A673 (cell line): Measurements from ENCODE around the gene TFPI. TPM values are rescaled to one million over a fixed set of nuclear protein-coding genes. Genes with fewer than 3 reads are reported as not detected.

Source experiments
- BruUV-seq: library from RNA; stranded (reverse); fragments of 400-500 nt; replicated peaks from 2 replicates; lab custom pipeline; 2021; lab: Mats Ljungman, UMichigan
- CTCF ChIA-PET: fragments of 300-600 bp; sonication (Branson Sonifier 250); formaldehyde crosslinking; loops from one replicate; lab custom pipeline; 2022; ENCODE audit warnings: antibody characterized with exemption; lab: Charles Lee
- POLR2A ChIA-PET: fragments of 300-600 bp; sonication (Branson Sonifier 250); formaldehyde crosslinking; loops from one replicate; lab custom pipeline; 2022; ENCODE audit warnings: antibody characterized with exemption; ENCODE audit not compliant: low non-redundant PET; lab: Charles Lee
- DNase-seq: peaks from one replicate; pipeline ENCODE4 v3.0.0-alpha.2; 2015; ENCODE audit warnings: low spot score
- H3K27ac ChIP-seq: fragments of 200-600 bp; sonication (generic); 2 replicates; pipeline ENCODE4 v1.5.1; 2016; ENCODE audit warnings: mixed run types, low read depth, mild to moderate bottlenecking, mixed read lengths, antibody characterized with exemption, low read length; ENCODE audit not compliant: poor library complexity, severe bottlenecking
- H3K27me3 ChIP-seq: fragments of 200-600 bp; sonication (generic); replicated peaks from 2 replicates; pipeline ENCODE4 v1.6.1; 2017; ENCODE audit warnings: mixed run types, low read depth, mild to moderate bottlenecking, mixed read lengths, antibody characterized with exemption, low read length; ENCODE audit not compliant: insufficient read depth, poor library complexity
- H3K36me3 ChIP-seq: fragments of 200-600 bp; sonication (generic); 2 replicates; pipeline ENCODE4 v1.6.1; 2016; ENCODE audit warnings: mixed run types, mild to moderate bottlenecking, mixed read lengths, antibody characterized with exemption, low read length; ENCODE audit not compliant: insufficient read depth, poor library complexity, severe bottlenecking
- H3K4me1 ChIP-seq: fragments of 200-600 bp; sonication (generic); 2 replicates; pipeline ENCODE4 v1.6.1; 2017; ENCODE audit warnings: mixed run types, mild to moderate bottlenecking, mixed read lengths, antibody characterized with exemption, low read length; ENCODE audit not compliant: insufficient read depth, poor library complexity, severe bottlenecking
- H3K4me3 ChIP-seq: fragments of 200-600 bp; sonication (generic); 2 replicates; pipeline ENCODE4 v1.5.1; 2016; ENCODE audit warnings: low read depth, mixed run types, mild to moderate bottlenecking, mixed read lengths, low read length; ENCODE audit not compliant: poor library complexity, severe bottlenecking
- H3K9me3 ChIP-seq: fragments of 200-600 bp; sonication (generic); 2 replicates; pipeline ENCODE4 v1.6.1; 2016; ENCODE audit warnings: mixed run types, low read depth, mild to moderate bottlenecking, mixed read lengths, antibody characterized with exemption, low read length; ENCODE audit not compliant: poor library complexity, severe bottlenecking
- EZH2 ChIP-seq: fragments of 200-600 bp; sonication (generic); IDR thresholded peaks from 2 replicates; pipeline ENCODE4 v1.6.1; 2017; ENCODE audit warnings: borderline replicate concordance, low read depth, mild to moderate bottlenecking, mixed read lengths, antibody characterized with exemption, low read length; ENCODE audit not compliant: poor library complexity, severe bottlenecking
- intact Hi-C: fragments of 100-400 bp; cut with micrococcal nuclease; formaldehyde crosslinking; loops from one replicate; pipeline ENCODE4 v1.10.0; 2022; ENCODE audit not compliant: unreplicated experiment
- total RNA-seq: library from RNA; stranded (reverse); gene quantifications from 2 replicates; pipeline ENCODE4 v1.2.3, GENCODE V29; 2021
- TF ChIP-seq, protein P1 (sequence below): fragments of 300-800, 200-600 bp; sonication (generic); conservative IDR thresholded peaks from 2 replicates; pipeline ENCODE4 v1.5.1; 2017; ENCODE audit warnings: low read depth, mild to moderate bottlenecking, antibody characterized with exemption, low read length, moderate library complexity, mixed read lengths

Gene TFPI
- total RNA-seq, 1 experiment from 2014 or later, result 36.3 TPM

DNA sequence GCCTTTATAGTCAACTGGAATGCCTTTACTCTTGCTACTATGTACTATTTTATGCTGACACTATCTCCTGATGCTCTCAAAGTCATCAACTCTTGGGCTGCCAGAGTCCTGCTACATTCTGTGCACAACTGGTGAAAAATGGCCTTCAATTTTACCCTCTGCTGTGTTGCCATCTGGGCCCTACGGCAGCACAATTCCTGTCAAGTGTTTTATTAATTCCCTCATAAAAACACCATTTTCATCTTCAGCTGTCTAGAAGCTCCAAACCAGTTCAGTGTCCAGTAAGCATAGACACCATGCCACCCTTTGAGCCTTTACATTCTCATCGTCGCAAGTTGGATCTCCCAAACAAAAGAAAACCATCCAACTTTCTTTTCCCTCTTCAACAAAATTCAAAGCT is 132.7 kb downstream of the TFPI start:
- CTCF ChIA-PET, result no interaction called here
- no TSS peak for BruUV-seq
- TF ChIP-seq, protein P1, sequence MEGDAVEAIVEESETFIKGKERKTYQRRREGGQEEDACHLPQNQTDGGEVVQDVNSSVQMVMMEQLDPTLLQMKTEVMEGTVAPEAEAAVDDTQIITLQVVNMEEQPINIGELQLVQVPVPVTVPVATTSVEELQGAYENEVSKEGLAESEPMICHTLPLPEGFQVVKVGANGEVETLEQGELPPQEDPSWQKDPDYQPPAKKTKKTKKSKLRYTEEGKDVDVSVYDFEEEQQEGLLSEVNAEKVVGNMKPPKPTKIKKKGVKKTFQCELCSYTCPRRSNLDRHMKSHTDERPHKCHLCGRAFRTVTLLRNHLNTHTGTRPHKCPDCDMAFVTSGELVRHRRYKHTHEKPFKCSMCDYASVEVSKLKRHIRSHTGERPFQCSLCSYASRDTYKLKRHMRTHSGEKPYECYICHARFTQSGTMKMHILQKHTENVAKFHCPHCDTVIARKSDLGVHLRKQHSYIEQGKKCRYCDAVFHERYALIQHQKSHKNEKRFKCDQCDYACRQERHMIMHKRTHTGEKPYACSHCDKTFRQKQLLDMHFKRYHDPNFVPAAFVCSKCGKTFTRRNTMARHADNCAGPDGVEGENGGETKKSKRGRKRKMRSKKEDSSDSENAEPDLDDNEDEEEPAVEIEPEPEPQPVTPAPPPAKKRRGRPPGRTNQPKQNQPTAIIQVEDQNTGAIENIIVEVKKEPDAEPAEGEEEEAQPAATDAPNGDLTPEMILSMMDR, result no peak
- TF ChIP-seq EZH2, result no peak
- intact Hi-C loops, result no loop called here
- Histone ChIP-seq H3K4me1 (peaks cover 34% of the 10 kb centered on the region), H3K27ac (no peak overlapping the region), H3K36me3 (no peaks in the 10 kb centered on the region), H3K27me3 (no peaks in the 10 kb centered on the region), H3K4me3 (no peak overlapping the region), H3K9me3 (no peaks in the 10 kb centered on the region)
- POLR2A ChIA-PET, result no interaction called here
- DNase-seq, result no peak

DNA sequence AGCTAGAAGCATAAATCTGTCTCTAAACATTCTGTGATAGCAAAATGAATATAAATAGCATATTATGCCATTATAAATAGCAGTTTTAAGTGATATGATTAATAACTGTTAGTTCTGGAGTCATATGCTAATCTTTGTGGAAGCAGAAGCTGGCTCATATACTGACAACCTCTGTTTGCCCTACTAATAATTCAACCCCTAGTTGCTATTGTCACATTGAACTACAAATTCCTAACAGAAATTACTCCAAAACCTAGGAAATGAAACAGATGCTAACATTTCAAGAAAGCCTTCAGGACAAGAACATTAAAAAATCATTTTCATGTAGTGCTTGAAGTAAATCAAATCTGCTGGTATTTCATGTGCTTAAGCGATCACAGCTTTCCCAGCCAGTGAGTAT is 134.4 kb downstream of the TFPI start:
- intact Hi-C loops, result no loop called here
- Histone ChIP-seq H3K9me3 (no peaks in the 10 kb centered on the region), H3K27me3 (no peaks in the 10 kb centered on the region), H3K4me3 (no peak overlapping the region), H3K36me3 (no peaks in the 10 kb centered on the region), H3K27ac (no peak overlapping the region), H3K4me1 (peaks cover 34% of the 10 kb centered on the region)
- DNase-seq, result no peak
- no TSS peak for BruUV-seq
- POLR2A ChIA-PET, result no interaction called here
- TF ChIP-seq, protein P1, result no peak
- TF ChIP-seq EZH2, result no peak
- CTCF ChIA-PET, result no interaction called here

DNA sequence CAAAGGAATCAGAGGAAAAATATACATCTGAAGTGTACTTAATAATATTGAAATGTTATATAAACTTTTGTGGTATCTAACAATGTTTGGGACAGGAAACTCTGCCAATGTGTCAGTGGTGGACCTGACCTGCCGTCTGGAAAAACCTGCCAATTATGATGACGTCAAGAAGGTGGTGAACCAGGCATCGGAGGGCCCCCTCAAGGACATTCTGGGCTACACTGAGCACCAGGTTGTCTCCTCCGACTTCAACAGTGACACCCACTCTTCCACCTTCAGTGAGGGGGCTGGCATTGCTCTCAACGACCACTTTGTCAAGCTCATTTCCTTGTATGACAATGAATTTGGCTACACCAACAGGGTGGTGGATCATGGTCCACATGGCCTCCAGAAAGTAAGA is 138.8 kb downstream of the TFPI start:
- no TSS peak for BruUV-seq
- CTCF ChIA-PET, result no interaction called here

More for the DNA sequence above, 138.8 kb downstream of the TFPI start:
- H3K27me3 ChIP-seq, result no peaks in the 10 kb centered on the region
- POLR2A ChIA-PET, result no interaction called here
- TF ChIP-seq, protein P1, result no peak
- no peak for TF ChIP-seq EZH2
- H3K27ac ChIP-seq, result no peak overlapping the region
- no peak for DNase-seq
- intact Hi-C loops, result no loop called here
- H3K36me3 ChIP-seq, result no peaks in the 10 kb centered on the region
- no peak overlapping the region for H3K4me3 ChIP-seq
- no peaks in the 10 kb centered on the region for H3K4me1 ChIP-seq
- H3K9me3 ChIP-seq, result no peaks in the 10 kb centered on the region

Other genes starting within 250 kb of the TFPI start
- gene CALCRL, start 106.2 kb downstream of the TFPI start, total RNA-seq, result 2.8 and 3.1 TPM in 2 replicates